Measurements from ENCODE around the gene UBE2N. TPM values are rescaled to one million over a fixed set of nuclear protein-coding genes. Genes with fewer than 3 reads are reported as not detected.
"Not testable (repeated sequence)": the region's sequence is repeated elsewhere in the genome, so short reads cannot be mapped to it uniquely, and the experiment has no call there.

The UBE2N gene
- total RNA-seq, 1 donor from 2014 or later = 80.5 TPM

DNA sequence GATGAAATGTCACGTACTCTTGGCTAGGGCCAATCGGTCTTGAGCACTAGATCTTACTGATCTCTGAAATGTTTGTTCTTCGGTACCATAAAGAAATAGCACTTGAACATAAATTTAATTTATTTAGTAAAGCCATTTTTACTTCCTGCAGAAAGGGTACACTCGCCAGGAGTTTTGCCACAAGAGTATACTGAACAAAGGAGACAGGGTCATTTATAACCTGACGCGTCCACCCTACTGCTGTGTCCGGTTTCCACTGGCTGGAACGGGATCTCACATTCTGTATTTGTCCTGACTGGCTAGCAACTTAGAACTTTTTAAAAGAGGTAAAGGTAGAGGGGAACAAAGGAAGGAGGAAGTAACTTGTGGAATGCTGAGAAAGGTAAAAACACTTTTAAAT lies 29.4 kb downstream of the UBE2N start:
- not testable (repeated sequence) for DNase-seq (ENCODE audit: low spot score)

GRCh38 chr12:93411060-93411459 lies 30.7 kb downstream of the UBE2N start:
- DNase-seq (ENCODE audit: low spot score) = not testable (repeated sequence)

- DNase-seq (ENCODE audit: low spot score) = not testable (repeated sequence)
Observed at GRCh38 chr12:93409343-93410187, 32.2 kb downstream of the UBE2N start.

DNA sequence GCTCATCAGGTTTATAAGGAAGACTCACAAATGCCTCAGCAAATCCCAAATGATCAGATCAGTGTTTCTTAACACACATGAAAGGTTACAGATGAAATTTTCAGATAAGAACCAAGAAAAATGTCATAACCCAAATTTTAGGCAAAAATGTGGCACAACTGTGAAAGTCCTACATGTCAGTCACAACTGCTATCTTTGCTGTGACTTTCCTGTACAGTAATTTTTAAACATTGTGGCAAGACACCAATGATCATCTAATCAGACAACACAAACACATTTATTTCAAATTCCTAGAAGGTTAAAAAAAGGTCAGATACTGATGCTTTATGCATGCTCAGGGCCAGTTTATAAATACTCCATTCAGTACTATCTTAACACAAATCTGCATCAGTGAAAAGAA lies 32.9 kb downstream of the UBE2N start:
- no peak for DNase-seq (ENCODE audit: low spot score)

GRCh38 chr12:93407963-93408283 lies 33.8 kb downstream of the UBE2N start:
- DNase-seq (ENCODE audit: low spot score) = no peak

- DNase-seq (ENCODE audit: low spot score) = no peak
Observed at GRCh38 chr12:93407054-93407962, 34.4 kb downstream of the UBE2N start.

GRCh38 chr12:93404961-93405849 lies 36.5 kb downstream of the UBE2N start:
- DNase-seq (ENCODE audit: low spot score) = no peak

GRCh38 chr12:93403988-93404803 lies 37.6 kb downstream of the UBE2N start:
- no peak for DNase-seq (ENCODE audit: low spot score)

GRCh38 chr12:93402333-93403311 lies 39.1 kb downstream of the UBE2N start:
- DNase-seq (ENCODE audit: low spot score) = no peak

DNA sequence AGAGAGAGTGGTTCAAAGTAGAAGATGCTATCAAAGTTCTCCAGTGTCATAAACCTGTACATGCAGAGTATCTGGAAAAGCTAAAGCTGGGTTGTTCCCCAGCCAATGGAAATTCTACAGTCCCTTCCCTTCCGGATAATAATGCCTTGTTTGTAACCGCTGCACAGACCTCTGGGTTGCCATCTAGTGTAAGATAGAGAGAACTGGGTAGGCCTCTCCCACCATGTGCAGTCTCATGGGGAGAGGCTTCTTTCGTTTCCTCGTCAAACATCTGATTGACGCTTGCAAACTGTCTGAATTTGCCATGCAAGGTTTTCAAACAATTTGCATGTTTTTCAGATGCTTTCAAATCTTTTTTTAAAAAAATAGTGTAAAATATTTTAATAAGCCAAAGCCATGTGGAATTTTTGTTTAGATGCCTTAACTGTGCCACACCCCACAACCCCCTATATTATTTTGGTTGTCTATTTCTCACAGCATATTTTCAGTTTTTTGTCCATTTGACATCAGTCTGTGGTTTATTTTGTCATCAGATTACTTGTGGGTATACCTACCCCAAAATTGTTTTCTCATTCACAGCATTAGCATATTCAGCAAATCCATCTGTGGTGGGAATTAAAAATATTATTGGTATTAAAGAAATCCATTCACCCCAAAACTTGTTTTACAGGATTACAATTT lies 42.4 kb downstream of the UBE2N start:
- not testable (repeated sequence) for DNase-seq (ENCODE audit: low spot score)

- DNase-seq (ENCODE audit: low spot score) = no peak
Observed at GRCh38 chr12:93397412-93397811, 44.3 kb downstream of the UBE2N start.

DNA sequence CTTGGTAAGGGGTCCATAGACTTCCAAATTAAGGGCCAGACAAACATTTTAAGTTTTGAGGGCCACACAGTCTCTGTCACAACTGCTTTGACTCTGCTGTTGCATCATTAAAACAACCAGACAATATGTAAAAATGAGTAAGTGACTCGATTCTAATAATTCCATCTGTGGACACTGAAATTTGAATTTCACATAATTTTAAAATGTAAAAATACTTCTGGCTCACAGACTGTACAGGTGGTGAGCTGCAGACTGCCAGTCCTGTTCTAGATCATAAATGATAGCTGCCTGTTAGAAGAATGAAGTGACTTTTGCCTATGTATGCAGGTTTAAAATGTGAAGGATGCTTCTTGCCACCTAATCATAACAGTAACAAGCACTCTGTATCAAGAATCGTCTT lies 48.3 kb downstream of the UBE2N start:
- no peak for DNase-seq (ENCODE audit: low spot score)

GRCh38 chr12:93390549-93391297 lies 51.0 kb downstream of the UBE2N start:
- no peak for DNase-seq (ENCODE audit: low spot score)

DNA sequence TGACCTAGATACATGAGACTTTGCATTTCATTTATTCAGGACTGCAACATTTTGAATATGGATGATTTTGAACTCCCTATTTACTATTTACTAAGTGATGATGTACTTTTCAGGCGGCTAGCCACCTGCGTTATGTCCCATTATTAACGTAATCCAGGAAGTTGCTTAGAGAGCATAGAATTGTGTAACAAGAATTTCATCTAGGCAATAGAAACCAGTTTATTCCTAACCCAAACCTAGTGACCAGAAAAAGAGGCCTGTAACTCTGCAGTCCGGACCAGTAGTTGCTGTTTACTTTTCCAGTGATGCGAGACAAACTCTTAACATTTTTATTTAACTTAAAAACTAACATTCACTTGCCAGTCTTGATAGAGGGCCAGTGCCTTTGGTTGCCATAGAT lies 51.7 kb downstream of the UBE2N start:
- DNase-seq (ENCODE audit: low spot score) = no peak

DNA sequence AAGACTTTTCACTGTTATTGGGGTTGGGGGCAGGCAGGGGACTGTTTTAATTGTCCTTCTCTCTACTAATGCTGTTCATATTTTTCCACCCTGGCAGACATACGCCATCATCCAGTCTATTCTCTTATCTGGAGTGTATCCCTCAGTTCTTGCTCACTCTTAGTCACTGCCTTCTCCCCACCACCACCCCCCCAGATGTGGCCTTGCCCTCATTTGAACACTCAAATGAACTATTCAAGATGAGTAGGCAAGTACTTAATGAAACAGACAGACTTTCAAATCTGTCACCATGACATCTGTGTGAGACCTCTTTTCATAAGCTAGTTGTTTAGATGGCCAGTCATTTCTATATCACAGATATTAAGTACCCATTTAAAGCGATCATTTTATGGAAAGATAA lies 54.0 kb downstream of the UBE2N start:
- DNase-seq (ENCODE audit: low spot score) = no peak

- DNase-seq (ENCODE audit: low spot score) = not testable (repeated sequence)
Observed at GRCh38 chr12:93381976-93382437, 59.7 kb downstream of the UBE2N start.

DNA sequence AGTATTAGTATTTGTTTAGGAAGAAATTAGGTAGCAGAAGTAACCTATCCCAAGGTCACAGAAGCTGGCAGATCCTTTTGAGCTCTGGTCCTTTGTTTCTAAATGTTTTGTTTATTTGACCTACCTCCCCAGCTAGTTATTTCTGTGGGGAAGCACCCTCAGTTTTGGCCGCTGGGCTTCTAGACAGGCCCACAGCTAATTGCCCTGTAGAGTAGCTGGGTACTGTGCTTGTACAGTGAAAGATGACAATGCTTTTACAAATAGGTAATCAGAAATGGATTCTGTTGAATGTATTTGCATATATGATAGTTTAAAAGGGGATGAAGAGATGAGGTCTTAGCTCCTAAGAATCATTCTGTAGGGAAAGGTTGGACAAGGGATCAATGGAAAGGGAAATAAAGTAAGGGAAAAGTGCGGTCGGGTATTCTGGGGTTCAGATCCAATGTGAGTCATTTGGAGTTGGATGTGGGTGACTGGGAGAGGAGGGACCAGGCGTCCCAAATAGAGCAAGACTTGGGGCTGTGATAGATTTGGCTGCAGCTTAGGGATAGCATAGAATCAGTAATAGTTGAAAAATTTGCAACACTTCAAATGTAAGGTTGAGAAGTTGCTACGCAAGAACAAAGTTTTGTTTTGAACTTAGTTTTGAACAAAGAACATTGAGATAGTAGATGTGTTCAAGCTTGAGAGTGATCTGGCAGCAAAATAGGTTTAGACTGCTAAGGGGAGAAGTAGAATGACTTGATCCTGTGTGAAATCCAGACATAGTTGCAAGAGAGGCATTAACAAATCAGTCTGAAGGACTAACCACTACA lies 60.4 kb downstream of the UBE2N start:
- DNase-seq (ENCODE audit: low spot score) = no peak

Measured in mucosa of gallbladder (tissue), 1 donor.